Activated CD4-positive, alpha-beta T cell treated with anti-CD3 and anti-CD28 coated beads, Interleukin-10, Interleukin-2, amounts not matched to agents 100 ng/mL and 50 ng/mL, durations not matched to agents 16 hours and 8 hours (primary cell): ENCODE results near the gene LAMA1.

Experiments used
- DNase-seq: peaks from one replicate; pipeline ENCODE4 v3.0.0-alpha.2; 2020

LAMA1 gene

GRCh38 chr18:7111134-7111533, 6.5 kb downstream of the LAMA1 start:
- DNase-seq = no peak

DNA sequence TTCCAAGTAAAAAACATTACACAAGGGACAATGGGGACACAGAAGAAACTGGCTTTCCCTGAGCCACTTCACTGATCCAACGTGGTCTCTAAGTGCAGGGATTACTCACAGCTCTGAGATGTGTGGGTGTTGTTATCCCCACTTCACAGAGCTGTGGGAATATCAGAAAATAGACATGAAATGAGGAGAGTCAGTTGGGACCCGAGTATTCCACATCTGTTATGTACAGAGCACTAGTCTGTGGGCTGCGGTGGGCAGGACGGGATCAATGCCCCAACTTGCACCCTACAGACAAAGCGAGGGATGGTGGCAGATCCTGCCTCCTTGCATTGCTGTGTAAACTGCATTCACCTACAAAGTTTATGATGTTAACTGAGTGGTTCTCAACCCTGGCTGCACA, 11.7 kb downstream of the LAMA1 start:
- DNase-seq = no peak

- DNase-seq = no peak
Measured at GRCh38 chr18:7105268-7105667, 12.3 kb downstream of the LAMA1 start.

- no peak for DNase-seq
Measured at GRCh38 chr18:7104649-7105048, 12.9 kb downstream of the LAMA1 start.

GRCh38 chr18:7102131-7102530, 15.5 kb downstream of the LAMA1 start:
- DNase-seq = no peak

GRCh38 chr18:7096838-7097237, 20.8 kb downstream of the LAMA1 start:
- no peak for DNase-seq

DNA sequence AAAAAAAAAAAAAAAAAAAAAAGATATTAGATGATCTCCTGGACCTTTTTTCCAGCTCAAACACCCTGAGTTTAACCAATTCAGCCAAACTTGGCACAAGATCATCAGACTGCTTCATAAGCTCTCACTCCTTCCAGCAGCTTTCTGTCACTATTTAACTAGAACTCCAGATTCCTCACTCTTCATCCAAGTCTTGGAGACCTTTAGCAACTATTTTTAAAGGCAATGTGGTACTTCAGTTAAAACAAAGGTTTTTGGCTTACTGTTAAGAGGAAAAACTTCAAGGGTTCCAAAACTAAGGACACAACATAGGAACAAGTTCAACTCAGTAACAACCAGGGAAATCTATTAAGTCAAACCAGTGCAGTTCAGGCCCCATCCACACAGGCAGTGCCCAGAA, 23.2 kb downstream of the LAMA1 start:
- DNase-seq = no peak

- no peak for DNase-seq
Measured at GRCh38 chr18:7090771-7091170, 26.8 kb downstream of the LAMA1 start.

GRCh38 chr18:7089369-7089768, 28.2 kb downstream of the LAMA1 start:
- DNase-seq = no peak

GRCh38 chr18:7084080-7085065, 33.2 kb downstream of the LAMA1 start:
- DNase-seq = no peak

DNA sequence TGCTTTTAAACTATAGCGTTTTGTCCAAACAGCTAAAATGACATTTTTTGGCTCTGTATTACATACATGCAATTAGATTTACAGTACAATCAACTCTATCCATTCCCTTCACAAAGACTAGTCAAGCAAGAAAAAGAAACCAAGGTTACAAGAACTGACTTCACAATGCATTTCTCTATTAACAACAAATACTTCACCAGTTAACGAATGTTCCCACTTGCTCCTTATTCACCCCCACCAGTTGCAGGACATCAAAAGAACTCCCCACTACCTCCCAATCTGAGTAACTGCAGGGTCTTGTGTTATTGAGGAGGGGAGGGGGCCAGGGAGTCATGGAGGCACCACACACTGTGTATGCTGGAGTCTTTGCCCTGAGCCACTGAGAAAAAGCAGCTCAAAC, 34.9 kb downstream of the LAMA1 start:
- DNase-seq = no peak

DNA sequence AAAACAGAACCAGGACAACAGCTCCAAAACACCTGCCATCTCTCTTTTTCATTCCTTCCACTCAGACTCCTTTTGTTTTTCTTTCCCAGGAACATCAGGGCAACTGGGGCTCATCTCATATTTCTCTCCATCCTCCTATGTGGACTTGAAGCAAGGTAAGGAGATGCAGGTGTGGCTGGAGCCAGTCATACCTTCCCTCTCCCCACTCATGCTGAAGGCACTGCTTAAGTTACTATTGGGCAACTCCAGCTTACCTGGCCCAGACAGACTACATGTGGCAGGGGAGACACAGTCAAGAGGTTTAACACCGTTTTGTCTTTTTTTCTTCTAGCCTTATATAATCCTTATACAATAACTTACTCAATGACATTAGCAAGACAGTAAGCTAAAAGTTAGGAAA, 38.4 kb downstream of the LAMA1 start:
- no peak for DNase-seq

- DNase-seq = no peak
Measured at GRCh38 chr18:7072593-7072992, 45.0 kb downstream of the LAMA1 start.

DNA sequence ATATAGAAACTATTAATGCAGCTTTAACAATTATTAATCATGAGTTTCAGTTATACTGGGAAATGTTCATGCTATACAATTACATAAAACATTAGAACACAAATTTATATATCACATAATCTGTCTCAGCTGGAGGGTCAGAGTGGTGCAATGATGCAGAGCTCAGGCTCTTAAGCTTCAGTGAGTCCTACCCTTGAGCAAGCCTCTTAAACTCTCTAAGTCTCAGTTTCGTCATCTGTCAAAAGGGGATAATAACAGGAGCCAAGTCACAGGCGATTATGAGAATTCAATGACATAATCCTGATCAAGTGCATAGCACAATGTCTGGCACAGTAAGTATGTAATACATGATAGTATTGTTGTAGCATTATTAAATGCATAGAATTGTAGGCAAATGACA, 46.0 kb downstream of the LAMA1 start:
- DNase-seq = no peak

- no peak for DNase-seq
Measured at GRCh38 chr18:7070466-7070865, 47.1 kb downstream of the LAMA1 start.

DNA sequence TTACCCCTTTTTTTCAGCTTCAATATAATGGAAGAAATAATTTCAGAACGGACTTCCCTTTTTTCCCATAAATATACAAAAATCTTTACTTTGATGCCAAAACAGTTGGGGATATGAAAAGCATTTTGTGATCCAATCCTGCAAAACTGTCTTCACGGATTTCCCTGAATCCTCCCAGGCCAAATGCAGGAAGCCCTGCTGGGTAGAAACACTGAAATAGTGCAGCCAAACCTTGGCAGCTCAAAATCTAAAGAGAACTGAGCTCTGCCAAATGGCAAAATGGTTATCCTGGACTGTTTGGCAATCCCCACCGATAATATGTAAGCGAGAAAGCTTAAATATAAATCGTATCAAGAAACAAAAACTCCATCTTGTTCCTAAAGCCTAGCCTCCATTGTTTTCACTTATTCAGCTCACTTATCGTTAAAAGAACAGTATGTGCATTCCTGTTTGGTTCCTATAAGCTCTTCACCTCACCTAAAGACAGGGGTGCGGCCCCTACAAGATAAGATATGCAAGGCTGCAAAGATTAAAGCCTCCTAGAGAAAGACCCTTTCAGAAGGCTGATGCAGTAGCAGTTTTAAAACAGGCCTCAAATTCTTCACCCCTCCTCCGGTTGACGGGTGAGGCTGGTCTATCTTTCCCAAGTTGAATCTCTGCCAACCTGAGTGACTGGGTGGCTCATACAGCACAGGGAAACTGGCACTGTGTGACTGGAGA, 48.6 kb downstream of the LAMA1 start:
- DNase-seq = no peak

DNA sequence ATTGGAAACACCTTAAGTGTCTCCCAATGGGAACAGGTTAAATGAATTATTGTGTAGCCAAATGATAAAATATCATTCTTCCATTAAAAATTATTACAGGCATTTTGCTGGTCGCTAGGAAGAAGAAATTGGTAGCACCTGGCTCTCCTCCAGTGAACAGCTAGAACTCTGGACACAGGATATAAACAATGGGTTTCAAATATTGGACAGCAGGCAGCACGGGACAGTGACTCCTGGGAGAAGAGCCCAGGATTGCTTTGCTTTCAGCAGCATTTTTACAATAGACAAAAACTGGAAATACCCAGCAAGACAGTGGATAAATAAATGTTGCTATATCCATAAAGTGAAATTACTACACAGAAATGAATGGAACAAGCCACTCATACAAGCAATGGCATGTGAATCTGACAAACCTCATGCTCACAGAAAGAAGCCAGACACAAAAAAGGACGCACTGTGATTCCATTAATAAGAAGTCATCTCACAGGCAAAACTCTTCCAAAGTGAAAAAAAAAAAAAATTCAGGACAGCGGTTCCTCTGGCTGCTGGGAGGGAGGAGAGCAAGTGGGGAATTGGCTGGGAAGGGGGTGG, 50.5 kb downstream of the LAMA1 start:
- DNase-seq = no peak

DNA sequence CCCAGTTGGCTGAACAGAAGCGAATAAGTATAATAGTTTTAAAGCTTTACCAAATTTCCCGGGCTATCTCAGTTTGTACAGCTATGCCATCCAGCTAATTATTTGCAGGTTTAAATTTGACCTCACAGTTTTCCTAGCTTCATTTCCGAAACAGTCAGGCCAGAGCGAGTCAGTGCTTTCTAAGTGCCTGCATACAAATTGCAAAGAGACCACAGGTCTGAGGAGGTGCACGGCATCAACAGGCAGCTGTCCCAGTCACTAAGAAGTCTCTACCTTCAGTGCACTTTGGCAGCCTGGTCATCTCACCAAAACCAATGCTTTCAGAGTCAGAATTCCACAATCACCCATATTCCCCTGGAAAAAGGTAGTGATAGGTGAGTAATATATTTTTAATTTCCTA, 51.9 kb downstream of the LAMA1 start:
- no peak for DNase-seq

- no peak for DNase-seq
Measured at GRCh38 chr18:7064346-7064745, 53.3 kb downstream of the LAMA1 start.

DNA sequence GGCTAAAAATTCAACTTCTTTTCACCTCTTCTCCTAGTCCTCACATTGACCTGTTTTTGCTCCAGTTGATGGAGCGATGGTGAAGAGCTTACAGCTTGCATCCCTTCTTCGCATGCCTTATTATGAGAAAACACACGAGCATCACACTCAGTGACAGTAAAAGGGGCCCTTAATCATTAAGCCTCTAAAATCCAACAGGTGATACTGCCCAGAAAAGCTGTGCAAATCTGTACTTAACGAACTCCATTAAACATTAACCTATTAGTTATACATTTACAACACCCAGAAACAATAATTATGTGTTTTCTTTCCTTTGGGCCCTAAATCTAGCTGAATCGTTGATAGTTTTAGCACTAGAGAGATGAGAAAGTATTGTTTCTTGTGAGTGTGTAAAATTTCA, 54.8 kb downstream of the LAMA1 start:
- DNase-seq = no peak

DNA sequence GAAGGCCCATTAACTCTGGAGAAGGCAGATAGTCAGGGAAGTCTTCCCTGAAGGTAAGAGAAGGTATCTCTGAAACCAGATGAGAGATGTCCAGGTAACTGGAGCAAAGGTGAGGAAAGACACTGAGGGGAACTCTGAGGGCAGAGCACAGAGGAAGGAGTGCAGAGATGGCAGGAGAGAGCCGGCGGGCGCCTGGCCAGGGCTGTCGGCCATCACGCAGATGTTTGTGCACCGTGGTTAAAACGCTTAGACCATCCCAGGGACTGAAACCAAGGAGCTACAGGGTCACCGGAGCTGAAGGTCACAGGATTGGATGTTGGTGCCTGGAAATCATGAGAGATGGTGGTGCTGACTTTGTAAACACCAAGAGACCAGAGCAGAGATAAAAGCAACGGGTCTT, 55.4 kb downstream of the LAMA1 start:
- no peak for DNase-seq

DNA sequence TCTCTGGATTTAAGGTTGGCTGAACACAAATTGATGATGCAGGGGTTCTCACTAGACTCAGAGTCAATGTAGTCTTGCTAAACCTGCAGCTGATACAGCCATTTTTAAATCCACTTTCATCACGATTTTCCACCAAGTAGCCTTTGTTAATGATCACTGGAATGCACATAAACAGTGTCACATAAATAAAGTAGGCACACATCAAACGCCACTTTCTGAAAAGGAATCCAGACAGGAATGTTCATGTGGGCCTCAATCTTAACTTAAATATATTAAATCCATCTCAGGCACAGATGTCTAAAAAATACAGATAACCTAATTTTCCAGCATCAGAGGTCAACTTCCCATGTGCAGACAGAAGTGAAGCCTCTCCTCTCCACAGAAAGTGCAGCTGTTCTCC, 58.3 kb downstream of the LAMA1 start:
- DNase-seq = no peak

- DNase-seq = no peak
Measured at GRCh38 chr18:7056026-7056425, 61.6 kb downstream of the LAMA1 start.

DNA sequence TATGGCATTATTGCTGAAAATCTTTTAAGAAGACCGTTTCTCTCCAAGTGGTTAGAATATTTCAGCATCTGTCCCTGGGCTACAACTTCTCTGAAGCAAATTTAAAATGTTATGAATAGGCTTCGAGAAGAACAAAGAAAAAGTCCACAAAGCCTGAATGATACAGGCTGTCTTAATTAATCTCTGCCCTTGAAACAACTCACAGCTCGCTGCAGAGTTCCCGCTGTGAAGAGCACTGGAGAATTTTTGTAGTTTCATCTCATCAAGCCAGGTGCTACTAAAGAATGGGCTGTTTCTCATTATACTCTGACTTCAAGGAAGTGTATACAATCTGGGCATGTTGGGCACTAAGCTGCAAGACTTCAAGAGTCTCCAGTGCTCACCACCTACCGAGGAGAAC, 67.6 kb downstream of the LAMA1 start:
- no peak for DNase-seq
